ENCODE data around the gene ARHGAP25. TPM values are rescaled to one million over a fixed set of nuclear protein-coding genes. Genes with fewer than 3 reads are reported as not detected.

Gene ARHGAP25
- total RNA-seq, 1 experiment from 2014 or later = 1.7 TPM

- no peak for DNase-seq (ENCODE audit: low read depth)
Observed at GRCh38 chr2:68829749-68830148, 95.1 kb downstream of the ARHGAP25 start.

GRCh38 chr2:68831686-68832232 is 97.1 kb downstream of the ARHGAP25 start:
- peak; percentile 37 for DNase-seq (ENCODE audit: low read depth)

- peak; percentile 55 for DNase-seq (ENCODE audit: low read depth)
Observed at GRCh38 chr2:68832233-68832869, 97.7 kb downstream of the ARHGAP25 start.

GRCh38 chr2:68833162-68833561 is 98.6 kb downstream of the ARHGAP25 start:
- DNase-seq (ENCODE audit: low read depth) = no peak

- no peak for DNase-seq (ENCODE audit: low read depth)
Observed at GRCh38 chr2:68834737-68835376, 100.2 kb downstream of the ARHGAP25 start.

GRCh38 chr2:68835621-68836020 is 101.0 kb downstream of the ARHGAP25 start:
- DNase-seq (ENCODE audit: low read depth) = no peak

GRCh38 chr2:68837164-68837860 is 102.7 kb downstream of the ARHGAP25 start:
- peak; percentile 71 for DNase-seq (ENCODE audit: low read depth)

- peak; percentile 24 for DNase-seq (ENCODE audit: low read depth)
Observed at GRCh38 chr2:68837861-68838341, 103.3 kb downstream of the ARHGAP25 start.

GRCh38 chr2:68838641-68839040 is 104.0 kb downstream of the ARHGAP25 start:
- DNase-seq (ENCODE audit: low read depth) = no peak

- no peak for DNase-seq (ENCODE audit: low read depth)
Observed at GRCh38 chr2:68839260-68839833, 104.7 kb downstream of the ARHGAP25 start.

- no peak for DNase-seq (ENCODE audit: low read depth)
Observed at GRCh38 chr2:68845043-68845442, 110.4 kb downstream of the ARHGAP25 start.

- no peak for DNase-seq (ENCODE audit: low read depth)
Observed at GRCh38 chr2:68846091-68846490, 111.5 kb downstream of the ARHGAP25 start.

- no peak for DNase-seq (ENCODE audit: low read depth)
Observed at GRCh38 chr2:68847751-68848150, 113.1 kb downstream of the ARHGAP25 start.

- DNase-seq (ENCODE audit: low read depth) = peak; percentile 75
Observed at GRCh38 chr2:68849579-68850030, 115.0 kb downstream of the ARHGAP25 start.

- DNase-seq (ENCODE audit: low read depth) = no peak
Observed at GRCh38 chr2:68850524-68850923, 115.9 kb downstream of the ARHGAP25 start.

- no peak for DNase-seq (ENCODE audit: low read depth)
Observed at GRCh38 chr2:68853035-68853434, 118.4 kb downstream of the ARHGAP25 start.

- DNase-seq (ENCODE audit: low read depth) = no peak
Observed at GRCh38 chr2:68853915-68854314, 119.3 kb downstream of the ARHGAP25 start.

- no peak for DNase-seq (ENCODE audit: low read depth)
Observed at GRCh38 chr2:68854476-68854875, 119.9 kb downstream of the ARHGAP25 start.

GRCh38 chr2:68855550-68855949 is 120.9 kb downstream of the ARHGAP25 start:
- no peak for DNase-seq (ENCODE audit: low read depth)

- no peak for DNase-seq (ENCODE audit: low read depth)
Observed at GRCh38 chr2:68857202-68857845, 122.7 kb downstream of the ARHGAP25 start.

- no peak for DNase-seq (ENCODE audit: low read depth)
Observed at GRCh38 chr2:68857855-68858456, 123.3 kb downstream of the ARHGAP25 start.

Measured in Daoy (cell line).